ENCODE data around the gene MYO5A. TPM values are rescaled to one million over a fixed set of nuclear protein-coding genes. Genes with fewer than 3 reads are reported as not detected.
"Not testable (repeated sequence)": the region's sequence is repeated elsewhere in the genome, so short reads cannot be mapped to it uniquely, and the experiment has no call there.

Gene MYO5A
- polyA plus RNA-seq, 3 donors = 7.9 to 8.9 (median 8.0) TPM

DNA sequence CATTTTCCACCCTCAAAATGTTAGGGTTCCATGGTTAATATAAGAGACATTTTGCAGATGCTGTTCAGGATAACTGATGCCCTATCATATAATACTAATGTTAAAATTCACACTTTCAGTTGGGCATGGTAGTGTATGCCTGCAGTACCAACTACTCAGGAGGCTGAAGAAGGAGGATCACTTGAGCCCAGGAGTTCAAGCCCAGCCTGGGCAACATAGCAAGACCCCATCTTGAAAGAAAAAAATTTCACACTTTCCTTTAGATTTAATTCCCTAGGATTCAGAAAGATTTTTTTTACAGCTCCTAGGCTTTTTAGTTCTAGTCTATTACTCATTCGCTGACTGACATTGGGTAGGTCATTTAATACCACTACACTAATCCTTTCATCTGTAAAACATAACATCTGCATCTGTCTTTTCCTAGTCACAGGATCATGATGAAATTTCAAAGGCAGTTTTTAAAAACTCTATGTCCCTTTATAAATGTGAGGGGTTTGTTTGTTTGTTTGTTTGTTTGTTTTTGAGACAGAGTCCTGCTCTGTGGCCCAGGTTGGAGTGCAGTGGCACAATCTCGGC lies 103.7 kb downstream of the MYO5A start:
- no peak for DNase-seq (ENCODE audit: low read depth in 3 of 3, low spot score in 2 of 3)

- no peak for DNase-seq (ENCODE audit: low read depth in 3 of 3, low spot score in 2 of 3)
Observed at GRCh38 chr15:52423852-52424251, 104.8 kb downstream of the MYO5A start.

- DNase-seq (ENCODE audit: low read depth in 3 of 3, low spot score in 2 of 3) = no peak
Observed at GRCh38 chr15:52422001-52422400, 106.7 kb downstream of the MYO5A start.

DNA sequence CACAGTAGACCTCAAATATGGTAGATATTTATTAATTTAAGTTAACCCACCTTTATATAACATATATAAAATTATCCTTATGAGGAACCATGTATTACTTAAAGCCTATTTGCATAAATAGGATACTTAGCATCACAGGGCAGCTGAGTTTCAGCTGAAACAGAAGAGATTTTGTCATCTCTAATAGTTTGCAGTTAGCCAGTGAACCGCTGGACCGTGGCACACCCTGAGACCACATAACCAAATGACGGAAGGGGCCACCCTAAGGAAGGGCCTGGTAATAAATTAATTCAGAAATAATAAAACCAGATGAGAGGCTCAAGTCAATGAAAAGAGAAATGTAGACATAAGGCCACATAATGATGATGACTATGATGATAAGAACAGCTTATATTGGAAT lies 107.7 kb downstream of the MYO5A start:
- no peak for DNase-seq (ENCODE audit: low read depth in 3 of 3, low spot score in 2 of 3)

DNA sequence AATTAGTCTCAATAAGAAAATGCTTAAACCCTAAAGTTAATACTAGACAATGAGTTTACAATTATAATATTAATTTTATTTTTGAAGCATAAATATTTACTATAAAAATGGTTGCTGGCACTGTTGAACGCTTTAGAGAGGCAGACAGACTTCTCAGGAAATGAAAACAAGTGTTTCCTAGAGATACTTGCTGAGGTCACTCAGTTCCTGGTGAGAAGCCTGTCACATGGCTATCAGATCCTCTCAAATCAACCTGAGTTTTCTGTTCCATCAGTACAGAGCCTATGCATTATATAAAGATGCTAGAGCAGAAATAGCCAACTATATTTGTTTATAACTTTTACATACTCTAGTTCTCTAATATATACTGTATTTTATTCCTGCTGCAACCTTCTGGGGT lies 109.2 kb downstream of the MYO5A start:
- no peak for DNase-seq (ENCODE audit: low read depth in 3 of 3, low spot score in 2 of 3)

DNA sequence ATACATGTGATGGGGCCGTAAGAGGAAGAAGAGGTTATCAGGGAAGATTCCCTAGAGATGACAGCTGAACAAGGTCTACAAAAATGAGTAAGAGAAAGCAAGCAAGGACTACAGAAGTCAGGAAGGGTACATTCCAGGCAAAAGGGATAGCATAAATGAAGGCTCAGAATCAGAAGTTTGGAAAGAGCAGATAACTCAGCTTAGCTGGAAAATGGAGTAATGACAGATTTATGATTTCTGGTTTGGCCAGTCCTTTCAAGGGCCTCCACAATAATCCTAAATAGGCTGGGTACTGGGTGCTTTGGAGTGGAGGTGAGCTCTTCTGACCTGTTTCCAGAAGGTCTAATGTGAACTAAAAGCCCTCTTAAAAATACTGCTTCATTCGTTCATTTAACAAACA lies 110.7 kb downstream of the MYO5A start:
- no peak for DNase-seq (ENCODE audit: low read depth in 3 of 3, low spot score in 2 of 3)

GRCh38 chr15:52417521-52417920 lies 111.2 kb downstream of the MYO5A start:
- DNase-seq (ENCODE audit: low read depth in 3 of 3, low spot score in 2 of 3) = no peak

- not testable (repeated sequence) for DNase-seq (ENCODE audit: low read depth in 3 of 3, low spot score in 2 of 3)
Observed at GRCh38 chr15:52416566-52416965, 112.1 kb downstream of the MYO5A start.

DNA sequence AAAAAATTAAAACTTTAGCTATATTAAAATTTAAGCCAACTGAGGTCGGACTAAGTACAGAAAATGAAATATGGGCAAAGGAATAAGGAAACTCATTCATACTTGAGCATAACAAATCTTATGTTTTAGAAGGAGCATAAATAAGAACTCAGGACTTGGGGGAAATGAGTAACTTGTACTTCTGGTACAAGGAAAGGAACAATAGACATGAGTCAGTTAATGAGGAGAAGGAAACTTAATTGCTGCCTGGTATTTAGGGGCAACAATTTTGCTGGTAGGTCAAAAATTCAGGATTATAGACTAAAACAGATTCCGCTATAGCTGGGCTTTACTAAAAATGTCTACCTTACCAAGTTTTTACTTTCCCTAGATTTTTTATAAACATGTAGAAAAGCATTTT lies 113.1 kb downstream of the MYO5A start:
- DNase-seq (ENCODE audit: low read depth in 3 of 3, low spot score in 2 of 3) = no peak

- no peak for DNase-seq (ENCODE audit: low read depth in 3 of 3, low spot score in 2 of 3)
Observed at GRCh38 chr15:52414936-52415335, 113.7 kb downstream of the MYO5A start.

DNA sequence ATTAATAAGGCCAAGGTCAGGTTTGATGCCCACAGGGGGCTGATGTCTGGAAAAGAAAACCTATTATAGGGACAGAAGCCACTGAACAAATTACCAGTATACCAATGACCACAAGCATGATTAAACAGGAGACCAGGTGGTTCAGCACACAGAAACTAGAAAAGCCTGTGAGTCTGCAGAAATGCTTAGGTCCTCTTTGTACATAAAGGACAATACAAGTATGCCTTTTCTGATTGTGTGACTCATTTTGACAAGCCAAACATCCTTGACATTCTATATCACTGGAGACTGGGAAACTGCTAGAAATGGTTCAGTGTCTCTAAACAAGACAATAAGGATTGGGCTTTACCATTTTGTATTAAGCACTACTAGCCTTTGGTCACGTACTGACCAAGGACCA lies 119.9 kb downstream of the MYO5A start:
- DNase-seq (ENCODE audit: low read depth in 3 of 3, low spot score in 2 of 3) = no peak

DNA sequence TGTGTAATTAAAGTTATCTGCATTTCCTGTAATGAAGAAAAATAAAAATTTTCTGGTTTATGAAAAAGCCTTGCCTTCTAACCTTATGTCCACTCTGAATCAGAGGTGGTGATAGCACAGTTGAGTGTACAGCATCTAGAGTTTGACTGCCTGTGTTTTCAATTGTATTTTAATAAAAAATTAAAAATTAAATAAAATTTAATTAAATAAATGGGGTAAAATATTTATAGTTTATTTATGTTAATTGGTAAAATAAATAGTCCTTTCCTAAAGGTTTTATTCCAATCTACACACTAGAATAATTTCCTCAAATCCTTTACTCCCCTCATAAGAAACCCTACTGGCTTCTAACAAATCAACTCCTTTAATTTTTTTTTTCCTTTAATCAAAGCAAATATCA lies 121.3 kb downstream of the MYO5A start:
- DNase-seq (ENCODE audit: low read depth in 3 of 3, low spot score in 2 of 3) = no peak

DNA sequence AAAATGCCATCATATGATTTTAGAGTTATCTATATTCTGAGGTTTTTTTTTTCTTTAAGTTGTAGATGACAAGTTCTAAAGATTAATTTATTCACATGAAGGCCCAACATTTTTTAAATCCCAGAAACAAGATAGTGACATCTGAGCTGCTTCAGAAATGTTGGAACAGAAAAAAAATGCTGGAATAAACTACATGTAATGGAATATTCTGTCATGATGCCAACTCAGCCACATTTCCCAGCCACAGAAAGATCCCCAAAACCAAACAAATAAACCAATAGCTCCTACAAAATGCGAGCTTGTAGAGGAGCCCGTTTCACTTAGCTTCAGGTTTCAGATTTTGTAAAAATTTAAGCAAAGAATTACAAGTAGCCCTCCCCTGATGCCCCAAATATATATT lies 122.1 kb downstream of the MYO5A start:
- DNase-seq (ENCODE audit: low read depth in 3 of 3, low spot score in 2 of 3) = no peak

- DNase-seq (ENCODE audit: low read depth in 3 of 3, low spot score in 2 of 3) = no peak
Observed at GRCh38 chr15:52405856-52406255, 122.8 kb downstream of the MYO5A start.

DNA sequence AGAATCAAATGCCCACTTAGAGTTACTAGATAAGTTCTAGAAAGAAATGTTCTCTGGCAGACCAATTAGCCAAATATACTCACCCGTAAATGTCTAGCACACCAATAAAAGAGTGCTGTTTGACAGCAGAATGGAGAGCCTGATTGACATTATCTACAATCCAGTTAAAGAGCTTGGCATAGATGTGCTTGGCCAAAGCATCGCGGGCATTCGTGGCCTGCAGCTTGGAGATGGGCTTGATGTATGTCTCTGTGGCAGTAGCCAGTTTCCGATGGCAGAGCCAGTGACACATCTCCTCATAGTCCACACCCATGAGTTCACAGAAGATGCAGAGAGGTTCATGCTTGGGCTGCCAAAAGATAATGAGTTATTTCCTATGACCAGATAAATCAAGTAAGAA lies 131.6 kb downstream of the MYO5A start:
- DNase-seq (ENCODE audit: low read depth in 3 of 3, low spot score in 2 of 3) = no peak

GRCh38 chr15:52394118-52394517 lies 134.6 kb downstream of the MYO5A start:
- peak in 1 of 3 donors; percentile 7 for DNase-seq (ENCODE audit: low read depth in 3 of 3, low spot score in 2 of 3)

- DNase-seq (ENCODE audit: low read depth in 3 of 3, low spot score in 2 of 3) = no peak
Observed at GRCh38 chr15:52392008-52392687, 136.5 kb downstream of the MYO5A start.

DNA sequence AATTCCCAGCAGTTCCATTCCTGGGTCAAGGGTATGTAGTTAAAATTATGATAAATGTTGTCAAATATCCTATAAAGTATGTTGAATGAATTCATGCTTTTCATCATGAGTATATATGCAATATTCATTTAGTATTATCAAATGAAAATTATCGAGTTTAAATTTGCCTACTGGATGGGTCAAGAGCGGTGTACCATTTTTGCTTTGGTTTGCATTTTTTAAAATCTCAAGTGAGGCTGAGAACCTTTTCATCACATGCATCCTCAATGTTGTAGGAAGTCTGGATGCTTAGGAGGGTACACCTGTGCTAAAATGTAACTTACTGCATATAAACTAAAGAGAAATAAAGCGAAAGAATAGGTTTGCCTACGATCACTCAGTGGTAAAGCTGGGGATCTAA lies 137.6 kb downstream of the MYO5A start:
- no peak for DNase-seq (ENCODE audit: low read depth in 3 of 3, low spot score in 2 of 3)

GRCh38 chr15:52385670-52386069 lies 143.0 kb downstream of the MYO5A start:
- no peak for DNase-seq (ENCODE audit: low read depth in 3 of 3, low spot score in 2 of 3)

GRCh38 chr15:52383100-52383588 lies 145.5 kb downstream of the MYO5A start:
- DNase-seq (ENCODE audit: low read depth in 3 of 3, low spot score in 2 of 3) = no peak

GRCh38 chr15:52382647-52383046 lies 146.0 kb downstream of the MYO5A start:
- DNase-seq (ENCODE audit: low read depth in 3 of 3, low spot score in 2 of 3) = no peak

DNA sequence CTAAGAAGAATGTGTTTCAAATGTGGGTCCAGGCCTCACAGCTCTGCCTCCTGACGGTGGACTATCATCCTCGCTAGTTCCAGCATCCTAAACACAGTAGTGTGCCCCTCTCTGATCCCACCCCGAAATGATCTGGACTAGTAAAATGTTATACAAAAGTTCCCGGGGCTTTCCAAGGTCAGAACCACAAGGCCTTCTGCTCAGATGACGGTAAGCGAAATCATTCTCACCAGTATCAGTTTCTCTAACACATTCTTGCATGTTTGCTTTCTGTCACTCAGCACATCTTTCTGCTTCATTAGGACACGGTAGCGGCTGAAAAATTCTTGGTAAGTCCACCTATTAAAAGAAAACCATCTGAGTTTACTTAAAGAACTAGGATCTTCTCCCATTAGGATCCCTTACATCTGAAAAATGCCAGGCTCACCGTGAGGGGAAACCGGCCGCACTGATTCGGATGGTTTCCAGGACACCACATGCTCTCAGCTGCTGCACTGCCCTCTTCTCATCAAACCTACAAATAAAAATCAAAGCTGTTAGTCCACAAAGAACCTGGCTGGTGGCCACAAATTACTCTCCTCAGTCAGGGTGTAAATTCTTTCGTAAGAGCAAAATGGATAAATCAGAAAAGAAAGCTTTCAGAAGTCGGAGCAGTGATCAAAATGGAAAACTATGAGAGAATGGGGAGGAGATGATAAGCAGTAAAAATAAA lies 149.1 kb downstream of the MYO5A start:
- peak in 1 of 3 donors; percentile 8 for DNase-seq (ENCODE audit: low read depth in 3 of 3, low spot score in 2 of 3)

Data from right renal cortex interstitium (tissue), 3 donors.